ENCODE measurements around the gene PCNT. TPM values are rescaled to one million over a fixed set of nuclear protein-coding genes. Genes with fewer than 3 reads are reported as not detected.

PCNT gene
- total RNA-seq, 4 donors from 2014 or later = 42.8 to 58.6 (median 45.9) TPM

DNA sequence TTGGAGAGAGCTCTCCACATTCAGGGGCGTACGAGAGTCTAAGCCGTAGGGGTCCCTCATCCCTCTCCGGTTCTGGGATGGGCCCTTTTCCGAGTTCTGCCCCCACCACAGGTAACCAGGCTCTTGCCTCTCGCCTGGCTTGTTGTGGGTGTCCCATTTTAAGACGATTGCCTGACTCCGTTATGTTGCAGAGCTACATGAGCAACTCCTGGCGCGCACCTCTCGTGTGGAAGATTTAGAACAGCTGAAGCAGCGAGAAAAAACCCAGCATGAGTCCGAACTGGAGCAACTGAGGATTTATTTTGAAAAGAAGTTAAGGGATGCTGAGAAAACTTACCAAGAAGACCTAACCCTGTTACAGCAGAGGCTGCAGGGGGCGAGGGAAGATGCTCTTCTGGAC, 29.0 kb downstream of the PCNT start:
- Histone ChIP-seq H3K27me3 (no peaks in the 10 kb centered on the region), H3K36me3 (peaks cover 2 to 100% (median 27%) of the 10 kb centered on the region in 3 donors), H3K9me3 (no peaks in the 10 kb centered on the region), H3K4me1 (no peaks in the 10 kb centered on the region), H3K27ac (no peak overlapping the region), H3K4me3 (no peak overlapping the region)
- 90 to 94% methylated on average over 14 of the region's 14 CpGs for WGBS, 2 donors
- TF ChIP-seq POLR2A (IDR thresholded peaks at IDR 0.05) (no peak), EP300 (IDR thresholded peaks at IDR 0.05) (no peak)
- TF ChIP-seq, protein P1, sequence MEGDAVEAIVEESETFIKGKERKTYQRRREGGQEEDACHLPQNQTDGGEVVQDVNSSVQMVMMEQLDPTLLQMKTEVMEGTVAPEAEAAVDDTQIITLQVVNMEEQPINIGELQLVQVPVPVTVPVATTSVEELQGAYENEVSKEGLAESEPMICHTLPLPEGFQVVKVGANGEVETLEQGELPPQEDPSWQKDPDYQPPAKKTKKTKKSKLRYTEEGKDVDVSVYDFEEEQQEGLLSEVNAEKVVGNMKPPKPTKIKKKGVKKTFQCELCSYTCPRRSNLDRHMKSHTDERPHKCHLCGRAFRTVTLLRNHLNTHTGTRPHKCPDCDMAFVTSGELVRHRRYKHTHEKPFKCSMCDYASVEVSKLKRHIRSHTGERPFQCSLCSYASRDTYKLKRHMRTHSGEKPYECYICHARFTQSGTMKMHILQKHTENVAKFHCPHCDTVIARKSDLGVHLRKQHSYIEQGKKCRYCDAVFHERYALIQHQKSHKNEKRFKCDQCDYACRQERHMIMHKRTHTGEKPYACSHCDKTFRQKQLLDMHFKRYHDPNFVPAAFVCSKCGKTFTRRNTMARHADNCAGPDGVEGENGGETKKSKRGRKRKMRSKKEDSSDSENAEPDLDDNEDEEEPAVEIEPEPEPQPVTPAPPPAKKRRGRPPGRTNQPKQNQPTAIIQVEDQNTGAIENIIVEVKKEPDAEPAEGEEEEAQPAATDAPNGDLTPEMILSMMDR (IDR thresholded peaks at IDR 0.05) = no peak
- no peak for DNase-seq (ENCODE audit: low spot score in 2 of 2)

DNA sequence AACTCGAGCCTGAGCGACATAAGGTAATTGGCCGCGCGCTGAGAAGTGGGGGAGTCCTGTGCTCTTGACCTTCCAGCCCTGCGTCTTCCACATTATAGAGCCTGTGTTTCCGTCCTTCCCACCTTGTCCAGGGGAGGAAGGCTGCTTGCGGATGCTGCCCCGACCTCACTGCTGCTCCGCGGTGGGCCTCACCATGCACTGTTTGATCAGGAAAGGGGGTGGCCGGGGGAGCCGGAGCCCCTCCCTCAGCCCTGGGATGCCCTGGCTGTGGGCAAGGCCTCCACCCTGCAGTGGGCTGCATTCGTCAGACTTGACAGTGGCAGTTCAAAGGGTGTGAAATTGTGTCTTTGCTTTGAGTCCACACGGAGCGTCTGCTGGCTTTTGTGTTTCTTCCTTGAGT, 30.1 kb downstream of the PCNT start:
- H3K4me3 ChIP-seq = no peak overlapping the region
- 94 to 96% methylated on average over 15 to 16 of the region's 16 CpGs for WGBS, 2 donors

DNA sequence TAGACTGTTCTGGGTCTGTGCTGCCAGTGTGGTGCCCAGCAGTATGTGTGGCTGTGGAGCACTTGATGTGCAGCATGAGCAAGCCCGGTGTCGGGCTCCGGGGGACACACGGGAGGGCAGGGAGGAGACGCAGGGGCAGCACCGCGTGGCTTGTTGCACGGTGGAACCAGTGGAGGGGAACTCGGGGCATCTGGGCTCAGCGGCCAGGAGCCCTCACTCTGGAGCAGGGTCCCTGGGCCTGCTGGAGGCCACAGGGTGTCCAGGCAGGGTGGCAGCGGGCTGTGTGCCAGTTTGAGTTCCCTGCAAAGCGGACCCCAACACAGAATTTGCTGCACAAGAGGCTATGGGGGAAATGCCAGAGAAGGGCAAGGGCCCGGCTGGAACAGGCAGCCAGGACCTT, 30.6 kb downstream of the PCNT start:
- H3K27ac ChIP-seq = no peak overlapping the region
- TF ChIP-seq, protein P1 (IDR thresholded peaks at IDR 0.05) = no peak
- TF ChIP-seq POLR2A (IDR thresholded peaks at IDR 0.05) (no peak), EP300 (IDR thresholded peaks at IDR 0.05) (no peak)
- no peaks in the 10 kb centered on the region for H3K9me3 ChIP-seq
- peaks cover 0 to 100% (median 26%) of the 10 kb centered on the region in 3 donors for H3K36me3 ChIP-seq
- DNase-seq (ENCODE audit: low spot score in 2 of 2) = no peak
- no peaks in the 10 kb centered on the region for H3K4me1 ChIP-seq
- no peak overlapping the region for H3K4me3 ChIP-seq
- H3K27me3 ChIP-seq = no peaks in the 10 kb centered on the region
- 90 to 95% methylated on average over 12 to 13 of the region's 13 CpGs for WGBS, 2 donors

More for the DNA sequence above, 30.1 kb downstream of the PCNT start:
- TF ChIP-seq, protein P1 (IDR thresholded peaks at IDR 0.05) = no peak
- no peak for TF ChIP-seq POLR2A (IDR thresholded peaks at IDR 0.05)
- no peak for TF ChIP-seq EP300 (IDR thresholded peaks at IDR 0.05)
- no peak for DNase-seq (ENCODE audit: low spot score in 2 of 2)
- H3K27me3 ChIP-seq = no peaks in the 10 kb centered on the region
- no peak overlapping the region for H3K27ac ChIP-seq
- H3K36me3 ChIP-seq = peaks cover 2 to 100% (median 26%) of the 10 kb centered on the region in 3 donors
- H3K4me1 ChIP-seq = no peaks in the 10 kb centered on the region
- H3K9me3 ChIP-seq = no peaks in the 10 kb centered on the region

DNA sequence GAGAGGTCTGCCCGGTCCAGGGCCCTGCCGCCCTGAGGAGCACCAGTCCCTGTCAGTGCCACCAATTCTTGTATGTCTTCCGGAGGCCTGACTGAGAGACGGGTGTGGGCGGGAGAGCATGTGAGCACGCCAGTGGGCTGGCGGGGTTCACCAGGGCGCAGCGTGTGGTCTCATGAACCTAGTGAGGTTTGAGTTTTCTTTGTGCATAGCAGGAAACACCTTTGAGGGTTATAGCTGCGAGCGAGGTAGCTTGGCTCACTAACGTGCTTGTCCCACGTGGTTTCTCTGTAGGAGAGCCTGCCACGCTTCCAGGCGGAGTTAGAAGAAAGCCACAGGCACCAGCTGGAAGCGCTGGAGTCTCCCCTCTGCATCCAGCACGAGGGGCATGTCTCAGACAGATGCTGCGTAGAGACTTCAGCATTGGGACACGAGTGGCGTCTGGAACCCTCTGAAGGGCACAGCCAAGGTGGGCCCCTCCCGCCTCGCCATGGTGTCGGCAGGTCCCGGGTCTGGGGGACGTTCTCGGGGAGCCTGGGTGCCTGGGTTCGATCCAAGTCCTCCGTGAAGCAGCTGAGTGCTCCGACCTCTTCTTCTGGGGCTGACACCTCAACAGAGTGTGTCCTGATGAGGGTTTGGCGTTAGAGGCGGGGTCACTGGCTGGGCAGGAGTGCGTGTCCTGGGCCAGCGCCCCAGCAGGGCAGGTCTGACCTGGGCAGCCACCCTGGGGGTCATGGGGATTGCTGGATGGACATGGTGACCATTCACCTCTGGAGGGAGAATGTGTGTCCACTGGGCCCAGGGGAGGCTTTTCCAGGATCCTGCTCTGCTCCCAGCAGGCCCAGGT, 31.4 kb downstream of the PCNT start:
- TF ChIP-seq, protein P1 (IDR thresholded peaks at IDR 0.05) = no peak
- TF ChIP-seq EP300 (IDR thresholded peaks at IDR 0.05) (no peak), POLR2A (IDR thresholded peaks at IDR 0.05) (no peak)
- no peak for DNase-seq (ENCODE audit: low spot score in 2 of 2)

DNA sequence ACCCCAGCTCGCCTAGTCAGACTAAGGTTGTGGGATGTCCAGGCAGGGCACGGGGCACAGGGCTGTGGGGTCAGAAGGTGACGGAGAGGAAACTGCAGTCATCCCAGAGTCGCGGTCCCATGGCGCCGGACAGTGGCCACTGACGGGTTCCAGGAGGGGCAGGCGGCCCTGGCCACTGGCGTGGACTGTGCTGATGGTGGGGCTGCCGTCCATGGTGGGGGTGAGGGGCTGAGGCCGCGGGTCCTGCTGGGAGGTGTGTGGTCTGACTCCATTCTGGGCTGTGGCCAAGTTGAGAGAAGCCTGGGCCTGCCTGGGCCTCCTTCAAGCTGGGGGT, 32.0 kb downstream of the PCNT start:
- no peak overlapping the region for H3K4me3 ChIP-seq
- no peaks in the 10 kb centered on the region for H3K9me3 ChIP-seq
- peaks cover 0 to 98% (median 26%) of the 10 kb centered on the region in 3 donors for H3K36me3 ChIP-seq

More for the DNA sequence above, 31.4 kb downstream of the PCNT start:
- WGBS, 2 donors = 92% methylated on average over 22 to 31 of the region's 33 CpGs
- Histone ChIP-seq H3K27me3 (no peaks in the 10 kb centered on the region), H3K4me3 (no peak overlapping the region), H3K36me3 (peaks cover 0 to 98% (median 26%) of the 10 kb centered on the region in 3 donors), H3K4me1 (no peaks in the 10 kb centered on the region), H3K9me3 (no peaks in the 10 kb centered on the region), H3K27ac (no peak overlapping the region)

More for the DNA sequence above, 32.0 kb downstream of the PCNT start:
- WGBS, 2 donors = 85 to 95% methylated on average over 4 to 13 of the region's 13 CpGs
- Histone ChIP-seq H3K27me3 (no peaks in the 10 kb centered on the region), H3K4me1 (no peaks in the 10 kb centered on the region), H3K27ac (no peak overlapping the region)
- TF ChIP-seq POLR2A (IDR thresholded peaks at IDR 0.05) (no peak), EP300 (IDR thresholded peaks at IDR 0.05) (no peak)
- TF ChIP-seq, protein P1 (IDR thresholded peaks at IDR 0.05) = no peak
- no peak for DNase-seq (ENCODE audit: low spot score in 2 of 2)

All from tibial nerve (tissue), 4 donors.